Keratinocyte (primary cell): ENCODE measurements around the gene PRKD2. TPM values are rescaled to one million over a fixed set of nuclear protein-coding genes. Genes with fewer than 3 reads are reported as not detected.

Experiments used
- DNase-seq: peaks from one replicate; pipeline ENCODE4 v3.0.0-alpha.2; 2011; ENCODE audit warnings: low read depth, missing footprints, low spot score
- FAIRE-seq: peaks from 2 replicates; lab custom pipeline; 2011; peaks lifted over from hg19 to GRCh38; lab: Jason Lieb, UNC
- H2AFZ ChIP-seq: 2 replicates; pipeline ENCODE4 v1.6.0; 2012; ENCODE audit warnings: low read length, control low read depth, inconsistent platforms; ENCODE audit not compliant: control insufficient read depth
- H3K27ac ChIP-seq: 2 replicates; pipeline ENCODE4 v1.5.1; 2011; ENCODE audit warnings: low read length; ENCODE audit not compliant: control insufficient read depth, insufficient read depth
- H3K27me3 ChIP-seq: 3 replicates; pipeline ENCODE4 v1.6.0; 2011; ENCODE audit warnings: low read length; ENCODE audit not compliant: control insufficient read depth, insufficient read depth; ENCODE audit errors: extremely low read depth
- H3K36me3 ChIP-seq, 2 experiments: 2 replicates in 1 of 2; 3 replicates in 1 of 2; pipeline ENCODE4 v1.5.1; 2011; ENCODE audit warnings: low read length in 2 of 2, mild to moderate bottlenecking in 1 of 2; ENCODE audit not compliant: control insufficient read depth in 2 of 2, insufficient read depth in 2 of 2; ENCODE audit errors: extremely low read depth in 1 of 2
- H3K4me1 ChIP-seq: 3 replicates; pipeline ENCODE4 v1.5.1; 2011; ENCODE audit warnings: low read length; ENCODE audit not compliant: control insufficient read depth, insufficient read depth; ENCODE audit errors: extremely low read depth
- H3K4me2 ChIP-seq: 3 replicates; pipeline ENCODE4 v1.6.0; 2011; ENCODE audit warnings: low read depth, low read length; ENCODE audit not compliant: control insufficient read depth, insufficient read depth; ENCODE audit errors: extremely low read depth
- H3K4me3 ChIP-seq, 3 experiments: fragments of 200-600 bp in 1 of 3; sonication (generic) in 1 of 3; 2 replicates in 2 of 3; 3 replicates in 1 of 3; pipeline ENCODE4 v1.5.1; 2011 to 2016; ENCODE audit warnings: low read length in 3 of 3, mild to moderate bottlenecking in 3 of 3, control low read depth in 2 of 3, inconsistent platforms in 1 of 3, low read depth in 1 of 3, mixed read lengths in 1 of 3, mixed run types in 1 of 3, moderate library complexity in 1 of 3; ENCODE audit not compliant: control insufficient read depth in 2 of 3, insufficient read depth in 2 of 3; ENCODE audit errors: extremely low read depth in 1 of 3
- H3K79me2 ChIP-seq: 2 replicates; pipeline ENCODE4 v1.6.0; 2012; ENCODE audit warnings: low read length; ENCODE audit not compliant: control insufficient read depth, insufficient read depth
- H3K9ac ChIP-seq: 3 replicates; pipeline ENCODE4 v1.6.0; 2011; ENCODE audit warnings: low read length; ENCODE audit not compliant: control insufficient read depth, insufficient read depth; ENCODE audit errors: extremely low read depth
- H3K9me1 ChIP-seq: 3 replicates; pipeline ENCODE4 v1.6.0; 2011; ENCODE audit warnings: low read length; ENCODE audit not compliant: control insufficient read depth, insufficient read depth; ENCODE audit errors: extremely low read depth
- H3K9me3 ChIP-seq: 2 replicates; pipeline ENCODE4 v1.5.1; 2012; ENCODE audit warnings: low read depth, low read length; ENCODE audit not compliant: control insufficient read depth
- H4K20me1 ChIP-seq: 3 replicates; pipeline ENCODE4 v1.6.0; 2011; ENCODE audit warnings: low read length; ENCODE audit not compliant: control insufficient read depth, insufficient read depth; ENCODE audit errors: extremely low read depth
- EZH2 ChIP-seq: IDR thresholded peaks from one replicate; pipeline ENCODE4 v1.6.1; 2012; ENCODE audit warnings: inconsistent platforms, mild to moderate bottlenecking, low read length, moderate library complexity
- dilution Hi-C: fragments of 300-500 bp; cut with MboI; formaldehyde crosslinking; loops from one replicate; pipeline ENCODE4 v1.7.0; 2020; ENCODE audit warnings: low sequenced_read_pairs; ENCODE audit not compliant: extremely low pct_ligation_motif_present
- polyA plus RNA-seq, 5 experiments: library from polyadenylated mRNA; depleted of rRNA in 3 of 5; stranded (reverse) in 3 of 5; stranded (forward) in 1 of 5; unstranded in 1 of 5; fragments of >200 nt; gene quantifications; 1 replicate in 1 of 5; 2 replicates in 3 of 5; 3 replicates in 1 of 5; pipeline versions ENCODE4 v1.2.1 to v1.2.3, GENCODE V29; 2011 to 2012; ENCODE audit warnings: missing spikeins in 2 of 5, low read depth in 1 of 5, low replicate concordance in 1 of 5
- TF ChIP-seq, protein P1 (sequence below), 3 experiments: IDR thresholded peaks in 1 of 3; conservative IDR thresholded peaks in 1 of 3; optimal IDR thresholded peaks in 1 of 3; 2 replicates in 2 of 3; 3 replicates in 1 of 3; pipeline versions ENCODE3 to v1.5.1; 2011; ENCODE audit warnings: low read length in 3 of 3, mild to moderate bottlenecking in 3 of 3, moderate library complexity in 2 of 3, control low read depth in 1 of 3, inconsistent platforms in 1 of 3; ENCODE audit not compliant: insufficient read depth in 2 of 3; ENCODE audit errors: extremely low read depth in 1 of 3

Gene PRKD2
- polyA plus RNA-seq, 1 donor (not counting 4 experiments of a cell fraction or from before 2014, with no cell fraction given): 9.9 TPM

DNA sequence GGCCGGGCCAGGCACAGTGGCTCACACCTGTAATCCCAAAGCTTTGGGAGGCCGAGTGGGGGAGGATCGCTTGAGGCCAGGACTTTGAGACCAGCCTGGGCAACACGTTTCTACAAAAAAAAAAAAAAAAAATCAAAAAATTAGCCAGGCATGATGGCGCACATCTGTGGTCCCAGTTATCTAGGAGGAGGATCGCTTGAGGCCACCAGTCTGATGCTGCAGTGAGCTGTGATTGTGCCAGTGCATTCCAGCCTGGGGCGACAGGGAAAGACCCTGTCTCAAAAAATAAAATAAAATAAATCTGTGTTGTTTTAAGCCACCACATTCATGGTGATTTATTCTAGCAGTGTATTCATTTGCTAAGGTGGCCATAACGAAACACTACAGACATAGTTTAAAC is 51.8 kb downstream of the PRKD2 start:
- H3K4me1 ChIP-seq: peaks cover 8% of the 10 kb centered on the region
- dilution Hi-C loops: no loop called here
- FAIRE-seq (no peak), DNase-seq (no peak)
- no peak overlapping the region for H3K9ac ChIP-seq
- H3K36me3 ChIP-seq: no peaks in the 10 kb centered on the region
- TF ChIP-seq, protein P1, sequence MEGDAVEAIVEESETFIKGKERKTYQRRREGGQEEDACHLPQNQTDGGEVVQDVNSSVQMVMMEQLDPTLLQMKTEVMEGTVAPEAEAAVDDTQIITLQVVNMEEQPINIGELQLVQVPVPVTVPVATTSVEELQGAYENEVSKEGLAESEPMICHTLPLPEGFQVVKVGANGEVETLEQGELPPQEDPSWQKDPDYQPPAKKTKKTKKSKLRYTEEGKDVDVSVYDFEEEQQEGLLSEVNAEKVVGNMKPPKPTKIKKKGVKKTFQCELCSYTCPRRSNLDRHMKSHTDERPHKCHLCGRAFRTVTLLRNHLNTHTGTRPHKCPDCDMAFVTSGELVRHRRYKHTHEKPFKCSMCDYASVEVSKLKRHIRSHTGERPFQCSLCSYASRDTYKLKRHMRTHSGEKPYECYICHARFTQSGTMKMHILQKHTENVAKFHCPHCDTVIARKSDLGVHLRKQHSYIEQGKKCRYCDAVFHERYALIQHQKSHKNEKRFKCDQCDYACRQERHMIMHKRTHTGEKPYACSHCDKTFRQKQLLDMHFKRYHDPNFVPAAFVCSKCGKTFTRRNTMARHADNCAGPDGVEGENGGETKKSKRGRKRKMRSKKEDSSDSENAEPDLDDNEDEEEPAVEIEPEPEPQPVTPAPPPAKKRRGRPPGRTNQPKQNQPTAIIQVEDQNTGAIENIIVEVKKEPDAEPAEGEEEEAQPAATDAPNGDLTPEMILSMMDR (optimal IDR thresholded peaks at IDR 0.05 in 1 of 3, IDR thresholded peaks at IDR 0.05 in 1 of 3, conservative IDR thresholded peaks at IDR 0.05 in 1 of 3; ENCODE audit: extremely low read depth in 1 of 3, insufficient read depth in 2 of 3, low read length in 3 of 3): no peak
- TF ChIP-seq EZH2: no peak
- H3K4me2 ChIP-seq: no peak overlapping the region
- H3K27me3 ChIP-seq: peaks cover 7% of the 10 kb centered on the region
- H4K20me1 ChIP-seq: no peaks in the 10 kb centered on the region
- H3K4me3 ChIP-seq: no peak overlapping the region
- no peak overlapping the region for H3K27ac ChIP-seq
- no peak overlapping the region for H2AFZ ChIP-seq
- H3K79me2 ChIP-seq: no peaks in the 10 kb centered on the region
- no peaks in the 10 kb centered on the region for H3K9me1 ChIP-seq
- H3K9me3 ChIP-seq: no peaks in the 10 kb centered on the region

DNA sequence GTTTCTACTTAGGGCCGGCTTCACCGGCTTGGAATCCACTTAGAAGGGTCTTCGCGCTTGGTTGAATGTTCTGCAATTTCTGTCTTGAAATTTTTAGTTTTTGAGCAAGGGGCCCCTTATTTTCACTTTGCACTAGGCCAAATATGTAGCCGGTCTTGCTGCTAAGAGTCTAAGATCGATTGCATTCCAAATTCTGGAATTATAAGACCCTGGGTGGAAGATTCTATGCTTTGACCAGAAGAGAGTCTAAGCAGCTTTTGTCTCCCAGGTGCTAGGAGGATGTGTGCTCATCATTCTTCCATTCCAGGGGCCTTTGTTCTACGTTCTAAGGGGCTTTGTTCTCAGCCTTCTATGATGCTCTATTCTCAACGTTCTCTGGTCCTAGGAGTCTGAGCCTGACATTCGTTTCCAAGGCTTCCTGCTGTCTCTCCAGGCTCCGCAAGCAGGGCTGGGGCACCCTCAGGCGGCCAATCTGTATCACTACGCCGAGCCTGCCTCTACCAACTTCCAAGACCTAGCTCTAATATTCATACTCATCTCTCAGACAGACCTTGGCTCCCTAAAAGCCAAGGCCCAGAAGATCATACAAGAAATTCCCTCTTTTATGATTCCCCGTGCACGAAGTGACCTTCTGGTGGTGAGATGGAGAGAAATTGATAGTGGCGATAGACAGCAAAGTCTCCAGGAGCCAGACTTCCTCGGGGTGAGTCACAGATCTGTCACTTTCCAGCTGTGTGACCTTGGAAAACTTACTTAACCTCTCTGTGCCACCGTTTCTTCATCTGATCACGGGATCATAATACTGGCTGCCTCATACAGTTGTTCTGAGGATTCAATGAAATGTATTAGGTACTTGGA is 55.0 kb downstream of the PRKD2 start:
- H3K4me3 ChIP-seq: peak overlapping the region; percentile 27 to 79 (median 68)
- no peak overlapping the region for H2AFZ ChIP-seq
- no peaks in the 10 kb centered on the region for H3K36me3 ChIP-seq
- no peaks in the 10 kb centered on the region for H3K79me2 ChIP-seq
- peak overlapping the region; percentile 99 for H3K4me2 ChIP-seq
- peak overlapping the region; percentile 34 for H3K27ac ChIP-seq
- dilution Hi-C loops: no loop called here
- TF ChIP-seq, protein P1 (optimal IDR thresholded peaks at IDR 0.05 in 1 of 3, IDR thresholded peaks at IDR 0.05 in 1 of 3, conservative IDR thresholded peaks at IDR 0.05 in 1 of 3; ENCODE audit: extremely low read depth in 1 of 3, insufficient read depth in 2 of 3, low read length in 3 of 3): peak; percentile 93 to 98 (median 94)
- TF ChIP-seq EZH2: no peak
- DNase-seq (peak; percentile 67), FAIRE-seq (peak; percentile 91)
- H3K9ac ChIP-seq: peak overlapping the region; percentile 46
- H3K27me3 ChIP-seq: peaks cover 26% of the 10 kb centered on the region
- peaks cover 13% of the 10 kb centered on the region for H3K4me1 ChIP-seq
- H3K9me3 ChIP-seq: no peaks in the 10 kb centered on the region
- no peaks in the 10 kb centered on the region for H4K20me1 ChIP-seq
- H3K9me1 ChIP-seq: no peaks in the 10 kb centered on the region
